22Rv1 (cell line): Measurements from ENCODE around the gene SH3BP2.

Source experiments
- H3K27ac ChIP-seq: fragments of 450-650 bp; 2 replicates; pipeline ENCODE4 v1.5.1; 2017
- ZFX ChIP-seq: fragments of 450-650 bp; IDR thresholded peaks from 2 replicates; pipeline ENCODE4 v1.6.1; 2017; ENCODE audit warnings: antibody characterized with exemption, borderline replicate concordance
- TF ChIP-seq, protein P1 (sequence below): fragments of 450-650 bp; IDR thresholded peaks from 2 replicates; pipeline ENCODE4 v1.5.1; 2017; ENCODE audit warnings: mild to moderate bottlenecking

Gene SH3BP2

GRCh38 chr4:2824329-2824835 is 31.5 kb downstream of the SH3BP2 start:
- no peak overlapping the region for H3K27ac ChIP-seq
- TF ChIP-seq, protein P1, sequence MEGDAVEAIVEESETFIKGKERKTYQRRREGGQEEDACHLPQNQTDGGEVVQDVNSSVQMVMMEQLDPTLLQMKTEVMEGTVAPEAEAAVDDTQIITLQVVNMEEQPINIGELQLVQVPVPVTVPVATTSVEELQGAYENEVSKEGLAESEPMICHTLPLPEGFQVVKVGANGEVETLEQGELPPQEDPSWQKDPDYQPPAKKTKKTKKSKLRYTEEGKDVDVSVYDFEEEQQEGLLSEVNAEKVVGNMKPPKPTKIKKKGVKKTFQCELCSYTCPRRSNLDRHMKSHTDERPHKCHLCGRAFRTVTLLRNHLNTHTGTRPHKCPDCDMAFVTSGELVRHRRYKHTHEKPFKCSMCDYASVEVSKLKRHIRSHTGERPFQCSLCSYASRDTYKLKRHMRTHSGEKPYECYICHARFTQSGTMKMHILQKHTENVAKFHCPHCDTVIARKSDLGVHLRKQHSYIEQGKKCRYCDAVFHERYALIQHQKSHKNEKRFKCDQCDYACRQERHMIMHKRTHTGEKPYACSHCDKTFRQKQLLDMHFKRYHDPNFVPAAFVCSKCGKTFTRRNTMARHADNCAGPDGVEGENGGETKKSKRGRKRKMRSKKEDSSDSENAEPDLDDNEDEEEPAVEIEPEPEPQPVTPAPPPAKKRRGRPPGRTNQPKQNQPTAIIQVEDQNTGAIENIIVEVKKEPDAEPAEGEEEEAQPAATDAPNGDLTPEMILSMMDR: no peak
- TF ChIP-seq ZFX: no peak

GRCh38 chr4:2824836-2825381 is 32.0 kb downstream of the SH3BP2 start:
- H3K27ac ChIP-seq: no peak overlapping the region
- TF ChIP-seq, protein P1: no peak
- no peak for TF ChIP-seq ZFX

DNA sequence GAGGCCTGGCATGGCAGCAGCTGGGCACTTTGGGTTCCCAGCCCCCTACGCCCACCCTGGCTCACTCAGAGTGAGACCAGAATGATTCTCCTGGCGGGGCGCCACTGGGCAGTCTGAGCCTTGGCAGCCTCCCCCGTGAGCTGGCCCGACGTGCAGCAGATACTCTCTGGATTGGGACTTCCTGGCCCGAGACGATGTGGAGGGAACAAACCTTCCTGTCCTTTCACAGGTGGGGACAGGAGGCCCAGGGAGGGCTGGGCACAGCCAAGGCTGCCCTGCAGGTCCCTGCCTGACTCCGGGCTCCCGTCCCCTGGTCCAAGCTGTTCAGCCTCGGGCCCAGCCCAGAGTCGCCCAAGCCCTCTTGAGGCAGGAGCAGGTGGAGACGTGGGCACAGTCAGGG is 32.9 kb downstream of the SH3BP2 start:
- no peak overlapping the region for H3K27ac ChIP-seq
- TF ChIP-seq, protein P1: no peak
- TF ChIP-seq ZFX: no peak

- H3K27ac ChIP-seq: no peak overlapping the region
- TF ChIP-seq, protein P1: no peak
- TF ChIP-seq ZFX: no peak
Measured at GRCh38 chr4:2827071-2827873, 34.4 kb downstream of the SH3BP2 start.

- H3K27ac ChIP-seq: no peak overlapping the region
- TF ChIP-seq ZFX: no peak
- TF ChIP-seq, protein P1: no peak
Measured at GRCh38 chr4:2827874-2828751, 35.2 kb downstream of the SH3BP2 start.

GRCh38 chr4:2828758-2829181 is 35.9 kb downstream of the SH3BP2 start:
- TF ChIP-seq ZFX: no peak
- TF ChIP-seq, protein P1: no peak
- H3K27ac ChIP-seq: no peak overlapping the region
